Skin of body (tissue), 2 donors: ENCODE results near the gene ADD2. TPM values are rescaled to one million over a fixed set of nuclear protein-coding genes. Genes with fewer than 3 reads are reported as not detected.

ENCODE experiments used
- DNase-seq: peaks from one replicate; lab custom pipeline; 2025; lab: John Stamatoyannopoulos, UW
- total RNA-seq: library from RNA; depleted of rRNA; stranded (reverse); fragments of >200 nt; gene quantifications from one replicate; pipeline ENCODE4 v1.2.3, GENCODE V29; 2014

The ADD2 gene
- total RNA-seq, 1 donor from 2014 or later: 8.5 TPM

DNA sequence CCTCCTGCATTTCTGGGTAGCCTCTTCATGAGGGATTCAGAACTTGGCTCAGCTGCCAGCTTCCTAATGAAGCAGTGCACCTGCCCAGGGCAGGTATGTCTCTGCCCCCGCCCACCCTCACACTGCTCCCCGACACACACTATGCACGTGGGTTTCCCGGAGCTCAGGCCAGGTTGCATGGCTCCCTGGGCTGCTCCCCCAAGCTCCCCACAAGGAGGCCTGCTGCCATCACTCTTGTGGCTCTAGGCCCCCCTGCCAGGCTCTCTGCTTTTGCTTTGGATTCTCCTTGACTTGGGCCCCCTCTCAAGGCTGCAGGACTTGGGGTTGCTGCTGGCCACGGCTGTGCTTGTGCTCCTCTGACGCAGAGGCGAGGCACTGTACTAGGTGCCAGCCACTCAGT lies 43.6 kb downstream of the ADD2 start:
- no peak for DNase-seq

DNA sequence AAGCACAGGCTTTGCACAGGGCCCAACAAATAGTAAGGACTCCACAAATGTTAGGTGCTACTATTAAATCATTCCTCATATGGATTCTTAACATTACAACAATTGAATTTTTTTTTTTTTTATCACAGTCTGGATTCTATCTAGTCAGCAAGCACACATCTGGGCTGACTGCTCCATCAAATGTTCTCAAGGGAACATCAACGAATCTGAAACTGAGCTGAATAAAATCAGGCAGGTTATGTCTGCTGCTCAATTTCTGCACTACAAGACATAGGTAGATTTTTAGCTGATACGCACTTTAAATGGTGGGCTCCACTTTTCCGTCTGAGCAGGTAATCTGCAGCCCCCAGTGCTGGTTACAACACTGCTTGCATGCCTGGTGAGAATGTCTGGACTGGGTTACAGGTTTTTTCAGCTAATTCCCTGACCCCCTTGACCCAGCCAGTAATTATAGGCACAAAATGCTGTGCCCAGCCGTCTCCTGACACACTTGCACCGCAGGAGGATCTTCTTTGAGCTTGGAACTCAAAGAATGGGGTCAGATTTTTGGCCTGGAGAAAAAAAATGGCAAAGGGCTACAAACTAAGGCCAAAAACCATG lies 44.6 kb downstream of the ADD2 start:
- DNase-seq: no peak

DNA sequence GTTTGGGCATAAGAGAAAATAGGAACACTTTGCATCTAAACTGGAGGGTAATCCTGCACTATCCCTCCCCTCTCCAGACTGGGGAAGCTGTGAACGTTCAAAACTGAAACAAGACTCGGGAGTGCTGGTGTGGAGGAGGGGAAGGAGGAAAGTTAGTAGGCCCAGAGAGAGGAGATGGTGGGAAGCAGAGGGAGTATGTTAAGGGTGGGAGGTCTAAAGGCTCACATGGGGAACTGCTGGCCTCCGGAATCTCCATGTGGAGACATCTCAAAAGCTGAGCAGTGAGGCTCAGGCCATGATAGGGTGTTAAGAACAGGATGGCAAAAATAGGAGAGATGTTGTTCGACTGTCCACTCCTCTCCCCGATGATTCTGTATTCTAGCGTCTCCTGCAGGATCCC lies 47.9 kb downstream of the ADD2 start:
- no peak for DNase-seq

- DNase-seq: no peak
Observed at GRCh38 chr2:70719231-70719630, 48.8 kb downstream of the ADD2 start.

DNA sequence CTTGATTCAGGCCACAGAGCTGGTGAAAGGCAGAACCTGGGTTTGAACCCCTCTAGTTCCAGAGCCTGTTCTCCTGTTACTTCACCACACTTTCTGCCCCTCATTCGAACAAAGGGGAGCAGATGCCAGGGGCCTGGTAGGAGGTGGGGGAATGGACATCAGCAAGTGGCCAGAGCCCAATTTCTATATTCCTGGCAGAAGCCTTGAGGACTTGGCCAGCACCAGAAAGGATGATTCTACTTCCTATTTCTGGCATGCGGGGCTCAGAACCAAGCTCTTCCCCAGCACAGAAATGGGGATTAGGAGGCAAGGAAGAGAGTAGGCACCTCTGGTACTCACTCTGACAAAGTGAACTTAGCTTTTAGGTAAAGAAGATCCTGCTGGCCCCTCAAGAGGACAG lies 49.3 kb downstream of the ADD2 start:
- DNase-seq: no peak

- no peak for DNase-seq
Observed at GRCh38 chr2:70718241-70718640, 49.8 kb downstream of the ADD2 start.

DNA sequence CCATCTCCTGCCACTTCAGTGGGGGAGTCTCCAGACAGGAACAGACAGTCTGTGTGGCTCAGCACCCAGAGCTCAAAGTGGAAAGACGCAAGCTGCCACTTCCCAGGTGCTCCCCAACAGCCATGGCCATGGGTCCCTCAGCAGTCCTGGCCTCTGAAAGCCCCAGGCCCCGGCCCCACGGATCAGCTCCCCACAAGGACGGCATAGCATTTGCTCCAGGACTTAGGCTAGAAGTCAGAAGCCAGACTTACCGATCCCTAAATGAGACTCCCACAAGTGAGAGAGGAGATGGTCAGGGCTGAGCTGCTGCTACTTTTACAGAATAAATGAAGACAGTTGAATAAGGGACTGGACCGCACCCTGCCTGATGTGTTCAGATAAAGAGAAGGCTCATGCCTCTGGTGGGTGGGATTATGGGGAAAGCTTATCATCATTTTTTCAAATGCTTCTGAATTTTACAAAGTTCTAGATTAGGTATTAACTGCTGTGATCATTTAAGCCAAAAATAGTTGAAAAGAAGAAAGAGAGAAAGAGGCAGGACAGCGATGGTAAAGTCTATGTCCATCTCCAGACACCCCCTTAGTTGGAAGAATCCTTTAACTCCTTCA lies 50.5 kb downstream of the ADD2 start:
- DNase-seq: no peak

GRCh38 chr2:70716951-70717350 lies 51.0 kb downstream of the ADD2 start:
- no peak for DNase-seq

GRCh38 chr2:70716131-70716743 lies 51.8 kb downstream of the ADD2 start:
- no peak for DNase-seq

- no peak for DNase-seq
Observed at GRCh38 chr2:70715071-70715985, 52.7 kb downstream of the ADD2 start.

- DNase-seq: no peak
Observed at GRCh38 chr2:70714141-70714905, 53.7 kb downstream of the ADD2 start.

GRCh38 chr2:70712916-70713315 lies 55.1 kb downstream of the ADD2 start:
- DNase-seq: no peak

- DNase-seq: no peak
Observed at GRCh38 chr2:70711191-70711590, 56.8 kb downstream of the ADD2 start.

DNA sequence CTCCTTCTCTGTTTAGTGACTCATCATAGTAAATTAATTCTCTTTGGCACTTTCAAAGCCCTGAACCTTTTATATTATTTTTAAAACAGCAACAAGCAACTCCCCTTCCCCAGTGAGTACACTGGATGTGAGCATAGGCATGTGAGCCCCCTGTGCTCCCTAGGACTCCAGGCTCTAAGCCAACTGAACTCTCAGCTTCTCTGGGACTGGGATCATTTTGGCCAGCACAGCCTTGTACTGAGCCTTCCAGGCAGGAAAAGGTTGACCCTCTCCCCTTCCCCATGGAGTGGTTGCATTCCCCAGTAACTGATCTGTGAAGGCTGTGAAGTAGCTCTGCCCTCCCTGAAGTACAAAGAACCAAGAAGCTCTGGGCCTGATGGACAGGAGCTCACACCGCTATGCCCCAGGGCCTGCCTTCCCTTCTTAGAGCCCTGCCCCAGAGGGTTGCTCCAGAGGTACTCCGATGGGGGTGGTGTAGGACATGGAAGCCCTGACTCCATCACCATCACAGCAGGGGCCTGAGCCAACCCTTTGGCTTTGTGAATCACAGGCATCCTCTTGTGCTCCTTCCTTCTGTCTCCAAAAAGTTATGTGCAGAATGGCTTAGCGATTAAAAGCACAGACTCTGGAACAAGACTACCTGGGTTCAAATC lies 57.8 kb downstream of the ADD2 start:
- no peak for DNase-seq

GRCh38 chr2:70709275-70710037 lies 58.5 kb downstream of the ADD2 start:
- DNase-seq: no peak

- DNase-seq: no peak
Observed at GRCh38 chr2:70708376-70709199, 59.4 kb downstream of the ADD2 start.

GRCh38 chr2:70707706-70708105 lies 60.3 kb downstream of the ADD2 start:
- DNase-seq: no peak

DNA sequence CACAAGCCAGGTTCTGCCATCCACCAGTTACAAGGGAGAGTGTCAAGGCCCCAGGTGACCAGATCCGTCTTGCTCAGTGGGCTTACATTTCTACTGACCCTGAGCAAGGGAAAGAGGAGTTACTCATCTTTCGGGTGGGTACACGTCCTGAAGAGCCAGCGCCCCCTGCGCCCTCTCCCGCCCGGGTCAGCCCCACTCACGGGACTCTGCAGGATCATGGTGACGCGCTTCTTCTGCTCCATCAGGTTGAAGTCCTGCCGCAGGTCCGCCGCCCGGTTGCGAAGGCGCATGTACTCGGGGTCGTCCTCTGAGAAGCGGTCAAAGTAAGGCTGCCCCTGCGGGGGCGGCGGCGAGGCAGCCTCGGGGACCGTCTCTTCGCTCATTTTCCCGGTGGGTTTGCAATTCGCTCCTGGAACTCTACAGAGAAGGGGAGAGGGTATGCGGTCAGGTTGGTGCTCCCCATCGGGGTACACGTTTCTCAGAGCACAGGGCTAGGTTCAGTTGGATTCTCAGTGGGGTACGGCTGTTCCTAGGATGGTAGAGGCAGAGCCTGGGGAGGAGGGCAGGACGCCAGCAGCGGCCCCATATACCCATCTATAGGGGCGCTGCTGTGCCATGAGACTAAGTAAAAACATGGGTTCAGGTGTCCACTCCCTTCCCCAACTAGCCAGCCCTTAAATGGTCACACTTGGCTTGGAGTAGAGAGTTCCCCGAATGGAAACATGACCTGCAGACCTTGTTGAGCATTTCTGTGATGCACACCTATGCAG lies 61.8 kb downstream of the ADD2 start:
- no peak for DNase-seq
